SU-DHL-6 (cell line): Measurements from ENCODE around the gene SMLR1.

Source experiments
- H2AFZ ChIP-seq: fragments of 200-600 bp; sonication (generic); 2 replicates; pipeline ENCODE4 v1.6.1; 2014; ENCODE audit warnings: low read depth, mild to moderate bottlenecking, moderate library complexity, mixed read lengths, antibody characterized with exemption, low read length; ENCODE audit not compliant: severe bottlenecking
- H3F3A ChIP-seq: fragments of 200-600 bp; shearing (Covaris generic); 2 replicates; pipeline ENCODE4 v1.6.0; 2016; ENCODE audit warnings: antibody characterized with exemption, mild to moderate bottlenecking; ENCODE audit not compliant: insufficient read depth
- H3K27ac ChIP-seq: fragments of 200-600 bp; sonication (generic); 2 replicates; pipeline ENCODE4 v1.5.1; 2016; ENCODE audit warnings: low read depth, mild to moderate bottlenecking, low read length, moderate library complexity, mixed read lengths
- H3K27me3 ChIP-seq: fragments of 200-600 bp; sonication (generic), shearing (Covaris generic); 2 replicates; pipeline ENCODE4 v1.6.0; 2014; ENCODE audit warnings: mild to moderate bottlenecking, low read length
- H3K36me3 ChIP-seq: fragments of 200-600 bp; sonication (generic); 2 replicates; pipeline ENCODE4 v1.6.1; 2014; ENCODE audit warnings: mild to moderate bottlenecking, low read length, mixed read lengths
- H3K4me2 ChIP-seq: fragments of 300-600, 200-600 bp; shearing (Covaris generic), sonication (generic); 2 replicates; pipeline ENCODE4 v1.6.0; 2014; ENCODE audit warnings: low read length, low read depth, mild to moderate bottlenecking; ENCODE audit not compliant: poor library complexity, severe bottlenecking
- H3K4me3 ChIP-seq: fragments of 200-600 bp; sonication (generic); 2 replicates; pipeline ENCODE4 v1.5.1; 2014; ENCODE audit warnings: antibody characterized with exemption, low read length, mild to moderate bottlenecking, mixed read lengths; ENCODE audit not compliant: insufficient read depth, poor library complexity, severe bottlenecking
- H3K79me2 ChIP-seq: fragments of 200-600 bp; sonication (generic); 2 replicates; pipeline ENCODE4 v1.6.1; 2014; ENCODE audit warnings: mild to moderate bottlenecking, low read length, moderate library complexity; ENCODE audit not compliant: insufficient read depth
- H3K9ac ChIP-seq: fragments of 200-600 bp; sonication (generic); 2 replicates; pipeline ENCODE4 v1.7.0; 2014; ENCODE audit warnings: mild to moderate bottlenecking, low read length
- H3K9me2 ChIP-seq: fragments of 200-600 bp; sonication (generic); replicated peaks from 2 replicates; pipeline ENCODE4 v1.6.1; 2014; ENCODE audit warnings: low read length; ENCODE audit not compliant: insufficient read depth
- H3K9me3 ChIP-seq: fragments of 200-600 bp; sonication (generic); 2 replicates; pipeline ENCODE4 v1.6.1; 2014; ENCODE audit warnings: low read length, mixed read lengths; ENCODE audit not compliant: insufficient read depth
- H4K20me1 ChIP-seq: fragments of 200-600 bp; sonication (generic); 2 replicates; pipeline ENCODE4 v1.6.1; 2014; ENCODE audit warnings: low read depth, mild to moderate bottlenecking, antibody characterized with exemption, low read length, moderate library complexity, mixed read lengths
- CTCF ChIP-seq: fragments of 200-600 bp; sonication (generic); IDR thresholded peaks from one replicate; pipeline ENCODE4 v1.5.1; 2017; ENCODE audit warnings: antibody characterized with exemption, mild to moderate bottlenecking, low read length, moderate library complexity; ENCODE audit not compliant: insufficient read depth, poor library complexity, severe bottlenecking
- EZH2phosphoT487 ChIP-seq: fragments of 200-600 bp; sonication (generic), shearing (Covaris generic); conservative IDR thresholded peaks from 2 replicates; pipeline ENCODE4 v1.6.1; 2018; ENCODE audit warnings: mild to moderate bottlenecking, antibody characterized with exemption, low read length, moderate library complexity, mixed read lengths

Gene SMLR1

GRCh38 chr6:130870179-130870880, 43.1 kb downstream of the SMLR1 start:
- H2AFZ ChIP-seq, result no peak overlapping the region

GRCh38 chr6:130872250-130873095, 45.3 kb downstream of the SMLR1 start:
- Histone ChIP-seq H3K9me2 (no peaks in the 10 kb centered on the region), H3K4me2 (no peak overlapping the region), H3K36me3 (no peaks in the 10 kb centered on the region), H3K27me3 (no peaks in the 10 kb centered on the region), H4K20me1 (no peaks in the 10 kb centered on the region), H3K9me3 (no peaks in the 10 kb centered on the region), H3K4me3 (no peak overlapping the region), H3K79me2 (no peaks in the 10 kb centered on the region), H3F3A (no peaks in the 10 kb centered on the region), H3K27ac (no peak overlapping the region), H3K9ac (no peak overlapping the region), H2AFZ (no peak overlapping the region)
- TF ChIP-seq CTCF (peak; percentile 82), EZH2phosphoT487 (no peak)

More at GRCh38 chr6:130870179-130870880, 43.1 kb downstream of the SMLR1 start:
- no peaks in the 10 kb centered on the region for H3K9me3 ChIP-seq
- H3K9ac ChIP-seq, result no peak overlapping the region
- H3K4me2 ChIP-seq, result no peak overlapping the region
- no peaks in the 10 kb centered on the region for H3K79me2 ChIP-seq
- no peaks in the 10 kb centered on the region for H3F3A ChIP-seq
- no peak overlapping the region for H3K4me3 ChIP-seq
- no peaks in the 10 kb centered on the region for H3K36me3 ChIP-seq
- no peaks in the 10 kb centered on the region for H4K20me1 ChIP-seq
- TF ChIP-seq EZH2phosphoT487, result no peak
- TF ChIP-seq CTCF, result no peak
- no peaks in the 10 kb centered on the region for H3K27me3 ChIP-seq
- no peak overlapping the region for H3K27ac ChIP-seq
- no peaks in the 10 kb centered on the region for H3K9me2 ChIP-seq

- H3K27me3 ChIP-seq, result no peaks in the 10 kb centered on the region
- H3K9me3 ChIP-seq, result no peaks in the 10 kb centered on the region
- no peak overlapping the region for H3K27ac ChIP-seq
- H3K9ac ChIP-seq, result no peak overlapping the region
- H3K9me2 ChIP-seq, result no peaks in the 10 kb centered on the region
- H3K4me3 ChIP-seq, result no peak overlapping the region
- H3K36me3 ChIP-seq, result no peaks in the 10 kb centered on the region
- TF ChIP-seq EZH2phosphoT487, result no peak
- no peak for TF ChIP-seq CTCF
- no peak overlapping the region for H2AFZ ChIP-seq
- H3F3A ChIP-seq, result no peaks in the 10 kb centered on the region
- H4K20me1 ChIP-seq, result no peaks in the 10 kb centered on the region
- H3K79me2 ChIP-seq, result no peaks in the 10 kb centered on the region
- H3K4me2 ChIP-seq, result no peak overlapping the region
These were observed 46.5 kb downstream of the SMLR1 start for GRCh38 chr6:130873746-130874145.
